Lung (tissue), 12 donors: ENCODE measurements around the gene DAPK2. TPM values are rescaled to one million over a fixed set of nuclear protein-coding genes. Genes with fewer than 3 reads are reported as not detected.
"Not testable (repeated sequence)": the region's sequence is repeated elsewhere in the genome, so short reads cannot be mapped to it uniquely, and the experiment has no call there.

Source experiments
- ATAC-seq: fragments of 200-7000 bp; cut with Tn5 transposase; one replicate; pipeline ENCODE4 v1.9.1; 2020; ENCODE audit warnings: moderate number of reproducible peaks; ENCODE audit not compliant: insufficient read depth, low FRiP score
- DNase-seq, 3 donors: peaks; one replicate each; pipeline ENCODE4 v3.0.0-alpha.2; 2013 to 2017
- H3K27ac ChIP-seq, 2 donors: one replicate each; pipeline ENCODE4 v1.5.1; 2013; ENCODE audit warnings: mild to moderate bottlenecking in 2 of 2, moderate library complexity in 2 of 2, control low read depth in 1 of 2, inconsistent platforms in 1 of 2, low read depth in 1 of 2, low read length in 1 of 2
- H3K27me3 ChIP-seq, 3 donors: one replicate each; pipeline ENCODE4 v1.5.1; 2013; ENCODE audit warnings: low read length in 2 of 3; ENCODE audit not compliant: control insufficient read depth in 3 of 3, insufficient read depth in 3 of 3
- H3K36me3 ChIP-seq, 4 donors: one replicate each; pipeline ENCODE4 v1.5.1; 2013; ENCODE audit warnings: low read length in 4 of 4, mild to moderate bottlenecking in 1 of 4, moderate library complexity in 1 of 4; ENCODE audit not compliant: control insufficient read depth in 4 of 4, insufficient read depth in 4 of 4
- H3K4me1 ChIP-seq, 5 donors: one replicate each; pipeline ENCODE4 v1.5.1; 2013; ENCODE audit warnings: low read length in 5 of 5, mild to moderate bottlenecking in 2 of 5, moderate library complexity in 1 of 5; ENCODE audit not compliant: control insufficient read depth in 5 of 5, insufficient read depth in 5 of 5
- H3K4me3 ChIP-seq: one replicate; pipeline ENCODE4 v1.5.1; 2013; ENCODE audit warnings: mild to moderate bottlenecking, control low read depth, moderate library complexity
- H3K9ac ChIP-seq, 2 donors: one replicate each; pipeline ENCODE4 v1.5.1; 2013; ENCODE audit warnings: low read length in 2 of 2, control low read depth in 1 of 2; ENCODE audit not compliant: insufficient read depth in 1 of 2
- H3K9me3 ChIP-seq, 4 donors: one replicate each; pipeline ENCODE4 v1.5.1; 2013; ENCODE audit warnings: low read length in 3 of 4, mild to moderate bottlenecking in 1 of 4, moderate library complexity in 1 of 4; ENCODE audit not compliant: control insufficient read depth in 4 of 4, insufficient read depth in 3 of 4
- CTCF ChIP-seq: IDR thresholded peaks from 2 replicates; pipeline ENCODE4 v1.5.1; 2012; ENCODE audit warnings: mild to moderate bottlenecking; ENCODE audit errors: control extremely low read depth, extremely low read depth
- WGBS, 2 donors: extraction: QIAGEN DNeasy Blood & Tissue Kit; methylation state at CpG; one replicate each; pipeline ENCODE4 v1.1.7; 2013; 5-methylcytosine and 5-hydroxymethylcytosine counted together
- polyA plus RNA-seq, 2 donors: library from polyadenylated mRNA; stranded (reverse); fragments of 200-250 nt; gene quantifications; one replicate each; pipeline ENCODE4 v1.2.1, GENCODE V29; 2013
- total RNA-seq, 2 donors: library from RNA; depleted of rRNA in 1 of 2; stranded (reverse); fragments of >200 nt in 1 of 2; gene quantifications; one replicate each; pipeline ENCODE4 v1.2.1, GENCODE V29; 2014 to 2021
- donor health status: control.
- donor health status: control.
- donor health status: Bipolar disorder and iron deficiency.
- donor health status: healthy.
- donor health status: DM: yes; HTN: yes; CAD: no.

DAPK2 gene
- total and polyA plus RNA-seq, 4 donors: 20.5 to 59.0 (median 49.1) TPM

GRCh38 chr15:64058279-64058678, 12.0 kb upstream of the DAPK2 start:
- TF ChIP-seq CTCF: no peak
- DNase-seq (no peak), ATAC-seq (no peak)
- Histone ChIP-seq H3K9me3 (no peaks in the 10 kb centered on the region), H3K4me3 (no peak overlapping the region), H3K36me3 (no peaks in the 10 kb centered on the region), H3K9ac (no peak overlapping the region), H3K27ac (no peak overlapping the region), H3K4me1 (no peaks in the 10 kb centered on the region), H3K27me3 (no peaks in the 10 kb centered on the region)
- WGBS, 2 donors: 84 to 92% methylated on average over 5 of the region's 5 CpGs

GRCh38 chr15:64053674-64054073, 7.4 kb upstream of the DAPK2 start:
- ATAC-seq, H3K27ac ChIP-seq, DNase-seq, H3K4me3 ChIP-seq, H3K36me3 ChIP-seq, H3K27me3 ChIP-seq, H3K9ac ChIP-seq, H3K9me3 ChIP-seq: not testable (repeated sequence)
- WGBS, 2 donors: 77 to 89% methylated on average over 12 of the region's 12 CpGs
- peaks cover 0 to 12% (median 0%) of the 10 kb centered on the region in 5 donors for H3K4me1 ChIP-seq

- peaks cover 0 to 12% (median 0%) of the 10 kb centered on the region in 5 donors for H3K4me1 ChIP-seq
- H3K36me3 ChIP-seq: no peaks in the 10 kb centered on the region
- no peak for ATAC-seq
- H3K27ac ChIP-seq: no peak overlapping the region
- no peak overlapping the region for H3K9ac ChIP-seq
- H3K9me3 ChIP-seq: no peaks in the 10 kb centered on the region
- no peak for TF ChIP-seq CTCF
- no peaks in the 10 kb centered on the region for H3K27me3 ChIP-seq
- DNase-seq: no peak
- H3K4me3 ChIP-seq: no peak overlapping the region
- 93 to 97% methylated on average over 5 of the region's 5 CpGs for WGBS, 2 donors
These were observed 6.7 kb upstream of the DAPK2 start for GRCh38 chr15:64052925-64053491.

- no peak for ATAC-seq
- H3K9me3 ChIP-seq: no peaks in the 10 kb centered on the region
- DNase-seq: no peak
- H3K4me1 ChIP-seq: peaks cover 0 to 12% (median 7%) of the 10 kb centered on the region in 5 donors
- H3K27me3 ChIP-seq: no peaks in the 10 kb centered on the region
- no peaks in the 10 kb centered on the region for H3K36me3 ChIP-seq
- no peak overlapping the region for H3K9ac ChIP-seq
- WGBS, 2 donors: 80 to 97% methylated on average over 5 to 6 of the region's 6 CpGs
- no peak overlapping the region for H3K4me3 ChIP-seq
- no peak for TF ChIP-seq CTCF
- no peak overlapping the region for H3K27ac ChIP-seq
These were observed 5.3 kb upstream of the DAPK2 start for GRCh38 chr15:64051407-64052259.
